ENCODE results near the gene MORN1. TPM values are rescaled to one million over a fixed set of nuclear protein-coding genes. Genes with fewer than 3 reads are reported as not detected.
A peak's percentile ranks its signal among the peaks of the same experiment; 100 is the strongest.

MORN1 gene
- total RNA-seq, 2 experiments from 2014 or later, result 5.3 to 6.5 TPM

DNA sequence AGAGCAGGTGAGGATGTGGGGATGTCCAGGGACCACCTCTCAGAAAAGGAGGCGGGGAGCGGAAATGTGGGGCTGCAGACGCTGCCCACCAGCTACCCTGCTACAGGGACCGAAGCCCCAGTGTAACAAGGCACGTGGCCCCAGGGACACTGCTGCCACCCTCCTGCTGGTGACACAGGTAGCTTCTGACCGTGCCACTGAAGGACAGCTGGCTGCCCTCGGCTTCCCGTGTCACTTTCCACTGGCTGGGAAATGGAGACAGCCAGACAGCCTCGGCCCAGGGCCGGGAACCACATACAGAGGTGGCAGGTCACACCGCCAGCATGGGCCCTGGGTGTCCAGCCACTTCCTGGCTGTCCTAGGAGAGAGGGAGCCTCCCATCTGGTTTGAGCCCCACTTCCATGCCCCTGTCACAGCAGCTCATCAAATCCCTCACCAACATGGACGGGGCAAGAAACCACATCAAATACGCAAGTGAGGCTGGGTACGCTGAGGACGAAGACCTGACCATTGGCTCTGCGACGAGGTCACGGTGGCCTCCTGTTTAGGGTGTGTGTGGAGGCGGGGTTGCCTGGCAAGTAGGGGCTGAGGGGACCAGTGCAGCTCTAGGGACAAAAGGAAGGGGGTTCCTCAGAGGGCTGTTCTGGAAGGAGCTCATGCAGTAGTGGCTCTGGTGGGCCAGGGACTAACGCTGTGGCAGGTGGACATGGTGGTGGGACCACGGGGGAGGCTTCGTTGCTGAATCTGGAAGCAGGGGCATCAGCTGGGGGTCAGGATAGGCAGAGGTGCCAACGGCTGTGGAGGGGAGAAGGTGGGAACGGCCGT, 16.0 kb upstream of the MORN1 start:
- intact Hi-C loops (cut with DNase I, micrococcal nuclease), result no loop called here
- H3K9me3 ChIP-seq (ENCODE audit: control insufficient read depth in 1 of 2, insufficient read depth in 1 of 2, low read length in 2 of 2), result no peaks in the 10 kb centered on the region
- no peak overlapping the region for H3K4me3 ChIP-seq (ENCODE audit: low read length)
- ChIA-PET CTCF (no interaction called here), POLR2A (interaction anchor here (2.4 kb wide), 1 partner anchor 16 kb away, joined by 6 read pairs; the partner anchor contains the start of genes MORN1 and RER1)
- TF ChIP-seq, protein P1, sequence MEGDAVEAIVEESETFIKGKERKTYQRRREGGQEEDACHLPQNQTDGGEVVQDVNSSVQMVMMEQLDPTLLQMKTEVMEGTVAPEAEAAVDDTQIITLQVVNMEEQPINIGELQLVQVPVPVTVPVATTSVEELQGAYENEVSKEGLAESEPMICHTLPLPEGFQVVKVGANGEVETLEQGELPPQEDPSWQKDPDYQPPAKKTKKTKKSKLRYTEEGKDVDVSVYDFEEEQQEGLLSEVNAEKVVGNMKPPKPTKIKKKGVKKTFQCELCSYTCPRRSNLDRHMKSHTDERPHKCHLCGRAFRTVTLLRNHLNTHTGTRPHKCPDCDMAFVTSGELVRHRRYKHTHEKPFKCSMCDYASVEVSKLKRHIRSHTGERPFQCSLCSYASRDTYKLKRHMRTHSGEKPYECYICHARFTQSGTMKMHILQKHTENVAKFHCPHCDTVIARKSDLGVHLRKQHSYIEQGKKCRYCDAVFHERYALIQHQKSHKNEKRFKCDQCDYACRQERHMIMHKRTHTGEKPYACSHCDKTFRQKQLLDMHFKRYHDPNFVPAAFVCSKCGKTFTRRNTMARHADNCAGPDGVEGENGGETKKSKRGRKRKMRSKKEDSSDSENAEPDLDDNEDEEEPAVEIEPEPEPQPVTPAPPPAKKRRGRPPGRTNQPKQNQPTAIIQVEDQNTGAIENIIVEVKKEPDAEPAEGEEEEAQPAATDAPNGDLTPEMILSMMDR (IDR thresholded peaks at IDR 0.05), result no peak
- peaks cover 58% of the 10 kb centered on the region for H3K36me3 ChIP-seq (ENCODE audit: insufficient read depth, low read length)
- Mint-ChIP-seq H3K36me3 (ENCODE audit: low read depth) (peaks cover 62% of the 10 kb centered on the region), H3K4me1 (ENCODE audit: low read depth) (no peaks in the 10 kb centered on the region), H3K27me3 (no peaks in the 10 kb centered on the region), H3K27ac (no peak overlapping the region), H3K9me3 (no peaks in the 10 kb centered on the region), H3K4me3 (peak overlapping the region; percentile 71)
- ATAC-seq (ENCODE audit: poor library complexity), result no peak
- peaks cover 9% of the 10 kb centered on the region for H3K4me1 ChIP-seq (ENCODE audit: insufficient read depth, low read length)
- H3K27ac ChIP-seq (ENCODE audit: low read depth in 1 of 2, low read length in 2 of 2), result no peak overlapping the region
- no peak for DNase-seq
- H3K27me3 ChIP-seq (ENCODE audit: control insufficient read depth in 1 of 2, insufficient read depth in 2 of 2, low read length in 2 of 2), result no peaks in the 10 kb centered on the region

DNA sequence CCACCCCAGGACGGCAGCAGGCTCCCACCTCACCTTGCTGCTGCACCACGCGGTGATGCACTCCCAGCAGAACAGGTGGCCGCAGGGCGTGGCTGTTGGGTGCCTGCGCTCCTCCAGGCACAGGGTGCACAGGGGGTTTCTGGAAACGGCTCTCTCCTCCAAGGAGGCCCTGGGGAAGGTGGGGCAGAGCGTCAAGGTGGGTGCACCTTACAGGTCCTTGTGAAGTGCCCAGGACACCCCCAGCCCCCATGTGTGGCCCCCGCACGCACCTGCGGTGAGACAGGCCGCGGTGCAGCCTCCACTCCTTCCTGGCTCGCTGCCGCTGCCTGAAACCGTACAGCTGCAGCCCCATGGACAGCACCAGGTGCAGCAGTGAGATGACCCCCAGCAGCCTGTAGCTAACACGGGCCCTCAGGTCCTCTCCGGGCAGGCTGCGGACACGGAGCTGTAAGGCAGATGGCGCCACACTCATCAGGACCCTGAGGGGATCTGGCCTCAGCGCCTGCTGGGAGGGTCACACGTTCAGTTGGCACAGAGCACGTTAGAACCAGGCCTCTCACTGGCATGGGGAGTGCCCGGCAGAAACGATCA, 15.2 kb upstream of the MORN1 start:
- Mint-ChIP-seq H3K36me3 (ENCODE audit: low read depth) (peaks cover 70% of the 10 kb centered on the region), H3K4me3 (peak overlapping the region; percentile 25), H3K4me1 (ENCODE audit: low read depth) (no peaks in the 10 kb centered on the region), H3K27me3 (no peaks in the 10 kb centered on the region), H3K9me3 (no peaks in the 10 kb centered on the region), H3K27ac (no peak overlapping the region)
- DNase-seq (no peak), ATAC-seq (ENCODE audit: poor library complexity) (no peak)
- Histone ChIP-seq H3K9me3 (ENCODE audit: control insufficient read depth in 1 of 2, insufficient read depth in 1 of 2, low read length in 2 of 2) (peaks cover 0 to 4% of the 10 kb centered on the region in 2 experiments), H3K27ac (ENCODE audit: low read depth in 1 of 2, low read length in 2 of 2) (no peak overlapping the region), H3K4me3 (ENCODE audit: low read length) (no peak overlapping the region), H3K27me3 (ENCODE audit: control insufficient read depth in 1 of 2, insufficient read depth in 2 of 2, low read length in 2 of 2) (no peaks in the 10 kb centered on the region), H3K36me3 (ENCODE audit: insufficient read depth, low read length) (peaks cover 67% of the 10 kb centered on the region), H3K4me1 (ENCODE audit: insufficient read depth, low read length) (peaks cover 7% of the 10 kb centered on the region)
- ChIA-PET POLR2A (interaction anchor here (1.5 to 2.4 kb wide), 2 partner anchors 13 to 15 kb away, joined by 3 to 6 read pairs; partner anchors contain the start of genes MORN1 and RER1), CTCF (no interaction called here)
- TF ChIP-seq, protein P1 (IDR thresholded peaks at IDR 0.05), result no peak
- intact Hi-C loops (cut with DNase I, micrococcal nuclease), result no loop called here

DNA sequence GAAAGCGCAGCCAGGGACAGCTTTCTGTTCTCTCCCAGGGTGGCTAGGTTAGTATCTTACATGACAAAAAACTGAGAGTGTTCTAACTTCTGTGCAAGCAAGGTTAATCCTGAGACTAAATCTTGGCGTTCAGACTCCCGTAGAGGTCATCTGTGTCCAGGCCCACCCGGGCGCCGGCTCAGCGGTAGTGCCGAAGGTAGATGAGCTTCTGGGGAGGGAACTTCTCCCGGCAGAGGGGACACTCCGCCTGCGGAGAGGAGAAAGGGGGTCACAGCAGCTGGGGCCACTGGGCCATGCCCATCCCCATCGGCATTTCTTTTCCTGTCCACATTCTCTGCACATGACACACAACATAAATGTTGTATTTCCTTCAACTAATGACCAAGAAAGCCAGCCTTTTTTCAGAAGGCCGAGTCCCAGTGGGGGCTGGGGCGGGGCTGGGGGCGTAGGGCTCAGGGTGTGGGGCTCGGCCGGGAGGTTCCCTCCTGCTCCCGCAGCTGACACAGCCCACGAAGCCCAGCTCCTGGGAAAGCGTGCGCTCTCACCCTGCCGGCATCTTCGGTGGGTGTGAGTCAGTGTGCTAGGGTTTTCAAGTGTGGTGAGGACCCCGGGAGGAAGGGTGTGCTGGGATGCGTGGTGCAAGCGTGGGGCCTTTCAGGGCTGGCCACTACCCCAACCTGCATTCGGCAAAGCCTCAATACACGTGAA, 14.4 kb upstream of the MORN1 start:
- ATAC-seq (ENCODE audit: poor library complexity) (no peak), DNase-seq (no peak)
- Histone ChIP-seq H3K27me3 (ENCODE audit: control insufficient read depth in 1 of 2, insufficient read depth in 2 of 2, low read length in 2 of 2) (no peaks in the 10 kb centered on the region), H3K9me3 (ENCODE audit: control insufficient read depth in 1 of 2, insufficient read depth in 1 of 2, low read length in 2 of 2) (peaks cover 0 to 8% of the 10 kb centered on the region in 2 experiments), H3K36me3 (ENCODE audit: insufficient read depth, low read length) (peaks cover 73% of the 10 kb centered on the region), H3K4me1 (ENCODE audit: insufficient read depth, low read length) (peaks cover 6% of the 10 kb centered on the region), H3K27ac (ENCODE audit: low read depth in 1 of 2, low read length in 2 of 2) (no peak overlapping the region), H3K4me3 (ENCODE audit: low read length) (no peak overlapping the region)
- TF ChIP-seq, protein P1 (IDR thresholded peaks at IDR 0.05), result no peak
- Mint-ChIP-seq H3K4me1 (ENCODE audit: low read depth) (no peaks in the 10 kb centered on the region), H3K36me3 (ENCODE audit: low read depth) (peaks cover 73% of the 10 kb centered on the region), H3K27ac (no peak overlapping the region), H3K27me3 (no peaks in the 10 kb centered on the region), H3K9me3 (no peaks in the 10 kb centered on the region), H3K4me3 (no peak overlapping the region)
- CTCF ChIA-PET, result no interaction called here
- intact Hi-C loops (cut with DNase I, micrococcal nuclease), result no loop called here
- POLR2A ChIA-PET, result interaction anchor here (1.5 to 2.4 kb wide), 2 partner anchors 13 to 14 kb away, joined by 3 to 6 read pairs; partner anchors contain the start of genes MORN1 and RER1

All from CD4-positive, alpha-beta T cell (primary cell).